ENCODE data around the gene SLC4A2.

GRCh38 chr7:151028131-151028947 is 31.1 kb upstream of the SLC4A2 start, which contains the start of gene ABCB8:
- peak; percentile 24 to 84 (median 76) for TF ChIP-seq CTCF (IDR thresholded peaks at IDR 0.05)
- TF ChIP-seq POLR2A (IDR thresholded peaks at IDR 0.05), result peak in 2 of 3 donors; percentile 70 to 71
